DMS53 treated with DMSO at 0.1 percent for 48 hours (cell line): ENCODE data around the gene SYT2.

Experiments
- DNase-seq: peaks from one replicate; lab custom pipeline; 2025; ENCODE audit not compliant: unreplicated experiment; lab: John Stamatoyannopoulos, UW

The SYT2 gene

GRCh38 chr1:202679406-202680177, 30.7 kb downstream of the SYT2 start:
- DNase-seq: no peak

DNA sequence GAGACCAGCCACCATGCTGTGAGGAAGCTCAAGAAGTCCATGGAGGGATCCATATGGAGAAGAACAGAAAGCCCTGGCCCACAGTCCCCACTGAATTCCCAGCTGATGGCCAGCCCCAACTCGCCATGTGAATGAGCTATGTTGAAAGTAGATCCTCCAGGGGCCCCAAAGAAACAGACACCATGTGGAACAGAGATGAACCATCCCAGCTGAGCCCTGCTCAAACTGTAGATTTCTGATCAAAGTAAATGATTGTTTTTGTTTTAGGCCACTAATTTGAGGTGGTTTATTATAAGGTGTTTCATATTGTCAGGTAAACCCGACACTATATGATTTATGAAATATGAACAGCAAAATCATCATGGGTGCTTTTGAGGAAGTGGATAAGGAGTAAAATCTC, 32.8 kb downstream of the SYT2 start:
- no peak for DNase-seq

DNA sequence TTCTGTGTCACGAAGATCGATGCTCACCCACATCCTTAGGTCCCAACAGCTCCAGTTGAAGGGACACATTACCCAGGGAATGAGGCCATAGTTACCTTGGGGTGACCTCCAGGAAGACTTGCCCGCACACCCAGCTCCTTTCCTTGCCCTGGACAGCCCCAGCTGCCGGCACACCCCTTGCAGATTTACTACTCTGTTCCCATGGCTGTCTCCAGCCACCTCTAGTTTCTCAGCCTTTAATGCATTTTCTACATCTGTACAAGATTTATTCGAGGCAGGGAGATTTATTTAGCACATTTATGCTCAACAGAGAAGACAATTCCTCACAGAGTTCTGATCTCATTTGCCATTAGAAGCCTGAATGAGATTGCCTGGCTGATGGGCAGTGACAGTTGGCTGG, 36.7 kb downstream of the SYT2 start:
- DNase-seq: no peak

- DNase-seq: no peak
These were observed 38.9 kb downstream of the SYT2 start for GRCh38 chr1:202671399-202671798.

GRCh38 chr1:202665417-202665816, 44.8 kb downstream of the SYT2 start:
- no peak for DNase-seq

- no peak for DNase-seq
These were observed 46.2 kb downstream of the SYT2 start for GRCh38 chr1:202664083-202664482.

DNA sequence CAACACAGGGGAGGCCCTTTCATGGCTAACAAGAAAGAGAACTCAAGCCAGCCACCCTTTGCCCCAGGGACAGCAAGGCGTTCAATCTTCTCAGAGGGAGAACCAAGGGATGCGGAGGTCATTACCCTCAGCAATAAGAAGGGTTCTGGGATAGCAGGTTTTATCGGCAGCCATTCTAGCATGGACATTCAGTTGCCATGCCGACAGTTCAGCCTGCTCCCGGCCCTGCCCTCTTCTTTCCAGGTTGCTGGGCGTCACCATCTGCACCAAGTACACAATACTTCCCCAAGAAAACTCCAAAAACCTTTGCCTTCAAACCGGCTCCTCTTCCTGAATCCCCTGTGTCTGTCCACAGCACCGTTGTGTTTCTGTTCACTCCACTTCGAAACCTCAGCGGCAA, 47.1 kb downstream of the SYT2 start:
- no peak for DNase-seq

GRCh38 chr1:202662081-202662480, 48.2 kb downstream of the SYT2 start:
- peak; percentile 16 for DNase-seq

GRCh38 chr1:202661136-202661845, 49.0 kb downstream of the SYT2 start:
- DNase-seq: no peak

GRCh38 chr1:202659974-202660373, 50.3 kb downstream of the SYT2 start:
- no peak for DNase-seq

DNA sequence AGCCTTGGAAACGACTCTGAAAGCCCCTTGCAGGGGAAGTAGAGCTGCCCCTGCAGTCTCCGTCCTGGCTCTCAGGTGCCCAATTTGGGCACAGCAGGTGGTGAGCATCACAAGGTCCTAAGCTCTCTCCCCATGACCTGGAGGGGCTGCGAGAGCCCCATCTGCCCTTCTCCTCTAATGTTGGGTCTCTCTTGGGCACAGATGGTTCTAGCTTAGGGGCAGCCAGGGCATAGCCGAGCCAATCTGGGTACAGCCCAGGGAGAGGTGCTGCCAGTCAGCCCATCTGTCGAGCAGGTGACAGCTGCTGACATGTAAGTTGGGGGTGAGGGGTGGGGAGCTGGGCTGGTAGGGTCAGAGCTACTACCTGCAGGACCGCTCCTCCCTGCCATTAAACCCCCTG, 50.7 kb downstream of the SYT2 start:
- no peak for DNase-seq

DNA sequence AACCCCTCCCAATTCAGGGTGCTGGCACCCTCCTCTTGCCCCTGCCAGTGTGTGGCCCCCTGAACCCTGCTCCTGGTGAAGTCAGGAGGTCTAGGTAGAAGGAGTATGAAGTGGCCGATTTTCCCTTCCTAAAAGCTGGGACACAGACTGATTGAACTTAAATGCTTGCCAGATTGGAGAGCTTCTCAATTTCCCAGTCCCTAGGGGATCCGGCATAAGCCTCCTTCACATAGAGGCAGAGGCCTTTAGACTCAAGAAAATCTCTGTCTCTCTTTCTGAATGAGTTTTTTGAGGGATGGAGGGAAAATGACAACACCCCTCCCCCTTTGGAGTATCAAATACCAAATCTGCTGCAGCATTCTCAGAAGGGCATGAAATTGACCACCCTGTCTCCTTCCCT, 51.5 kb downstream of the SYT2 start:
- no peak for DNase-seq

GRCh38 chr1:202658251-202658759, 51.9 kb downstream of the SYT2 start:
- no peak for DNase-seq

- DNase-seq: no peak
These were observed 53.2 kb downstream of the SYT2 start for GRCh38 chr1:202656951-202657646.

- DNase-seq: no peak
These were observed 54.2 kb downstream of the SYT2 start for GRCh38 chr1:202656057-202656456.

- no peak for DNase-seq
These were observed 56.2 kb downstream of the SYT2 start for GRCh38 chr1:202654079-202654478.

DNA sequence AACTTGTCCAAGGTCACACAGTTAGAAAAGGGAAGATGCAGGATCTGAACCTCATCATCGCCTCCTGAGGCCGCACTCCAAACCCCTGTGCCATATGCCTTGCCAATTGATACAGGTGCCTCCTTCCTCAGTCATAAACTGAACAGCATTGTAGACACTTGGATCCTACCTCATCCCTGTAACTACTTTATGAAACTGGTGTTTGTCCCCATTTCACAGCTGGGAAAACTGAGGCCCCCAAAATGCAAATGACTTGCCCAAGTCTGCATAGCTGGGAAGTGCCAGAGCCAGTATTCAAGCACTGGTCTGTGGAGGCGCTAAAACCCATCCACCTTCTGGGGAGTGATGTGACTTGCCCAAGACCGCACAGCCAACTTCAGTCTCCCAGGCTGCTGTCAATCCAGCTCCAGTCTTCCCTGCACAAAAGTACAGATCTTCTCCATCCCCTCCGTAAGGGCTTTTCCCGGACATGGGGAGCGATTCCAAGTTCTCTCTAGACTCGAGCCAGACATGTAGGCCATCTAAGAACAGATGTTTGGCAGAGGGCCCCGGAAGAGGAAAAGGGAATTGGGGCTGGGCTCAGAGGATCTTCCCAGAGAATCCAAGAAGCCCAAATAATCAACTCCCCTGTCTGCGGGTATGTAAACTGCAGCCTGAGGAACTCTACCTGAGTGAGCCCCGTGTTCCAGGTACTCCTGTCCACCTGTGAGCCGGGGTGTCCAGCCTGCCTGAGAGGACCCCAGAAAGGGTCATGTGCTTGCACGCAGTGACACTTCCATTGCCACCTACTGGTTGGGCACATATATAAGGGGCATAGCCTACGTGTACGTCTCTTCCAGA, 60.5 kb downstream of the SYT2 start:
- DNase-seq: no peak

GRCh38 chr1:202648605-202649226, 61.5 kb downstream of the SYT2 start:
- no peak for DNase-seq

GRCh38 chr1:202645097-202645476, 65.2 kb downstream of the SYT2 start:
- no peak for DNase-seq
